Measurements from ENCODE around the gene EYA4.

The EYA4 gene

DNA sequence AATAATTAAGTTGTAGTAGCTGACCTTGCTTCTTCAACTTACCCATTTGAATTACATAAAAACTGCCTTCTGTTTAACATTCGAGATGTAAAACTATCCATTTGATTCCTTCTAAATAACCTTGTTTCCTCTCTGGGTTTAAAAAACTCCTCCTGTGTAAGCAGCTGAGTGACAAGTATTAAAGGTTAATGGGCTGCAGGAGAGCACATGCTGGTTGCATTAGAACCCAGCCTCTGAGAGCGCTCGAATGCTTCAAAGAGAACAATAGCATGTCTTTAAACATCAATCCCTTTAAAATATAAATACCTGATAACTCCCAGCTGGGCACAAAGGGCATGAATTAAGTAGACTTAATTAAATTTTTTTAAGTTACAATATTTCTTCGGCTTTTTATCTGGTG lies 215.8 kb downstream of the EYA4 start:
- DNase-seq = no peak

DNA sequence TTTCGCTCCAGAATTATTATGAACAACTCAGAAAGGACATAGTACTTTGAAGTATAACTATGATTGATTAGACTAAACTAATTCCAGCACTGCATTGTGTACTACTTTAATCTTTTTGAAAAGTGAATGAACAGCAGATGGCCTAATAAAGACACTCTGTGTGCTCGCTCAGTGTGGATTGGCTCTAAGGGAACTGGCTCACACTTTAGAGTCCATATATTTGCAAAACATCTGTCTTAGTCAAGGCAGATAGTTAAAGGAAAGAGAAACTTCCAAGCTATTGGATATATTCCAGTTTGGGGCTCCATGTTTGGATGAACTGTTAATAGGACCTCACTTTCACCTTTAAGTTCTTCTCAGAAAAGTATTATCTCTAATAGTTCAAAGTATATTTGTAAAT lies 218.9 kb downstream of the EYA4 start:
- no peak for DNase-seq

DNA sequence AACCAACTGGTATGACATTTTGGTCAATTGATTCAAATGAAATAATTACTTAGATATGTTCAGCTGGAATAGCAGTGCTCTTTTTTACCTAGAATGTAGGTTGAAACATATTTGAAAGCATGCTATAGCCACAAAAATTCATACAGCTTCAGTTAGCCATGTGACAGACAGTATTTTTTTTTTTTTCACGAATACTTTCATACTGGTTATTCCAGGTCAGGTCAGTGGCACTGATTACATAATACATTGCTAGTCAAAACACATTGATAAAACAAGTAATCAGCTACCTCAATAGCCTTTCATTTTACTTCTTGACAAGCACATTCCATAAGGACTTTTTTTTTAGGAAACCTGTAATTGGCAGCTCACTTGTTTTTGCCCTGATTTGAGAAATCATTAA lies 222.6 kb downstream of the EYA4 start:
- no peak for DNase-seq

GRCh38 chr6:133466680-133467079 lies 225.5 kb downstream of the EYA4 start:
- no peak for DNase-seq

GRCh38 chr6:133467231-133467981 lies 226.2 kb downstream of the EYA4 start:
- no peak for DNase-seq

GRCh38 chr6:133467982-133468380 lies 226.8 kb downstream of the EYA4 start:
- no peak for DNase-seq

GRCh38 chr6:133468591-133468990 lies 227.4 kb downstream of the EYA4 start:
- DNase-seq = no peak

DNA sequence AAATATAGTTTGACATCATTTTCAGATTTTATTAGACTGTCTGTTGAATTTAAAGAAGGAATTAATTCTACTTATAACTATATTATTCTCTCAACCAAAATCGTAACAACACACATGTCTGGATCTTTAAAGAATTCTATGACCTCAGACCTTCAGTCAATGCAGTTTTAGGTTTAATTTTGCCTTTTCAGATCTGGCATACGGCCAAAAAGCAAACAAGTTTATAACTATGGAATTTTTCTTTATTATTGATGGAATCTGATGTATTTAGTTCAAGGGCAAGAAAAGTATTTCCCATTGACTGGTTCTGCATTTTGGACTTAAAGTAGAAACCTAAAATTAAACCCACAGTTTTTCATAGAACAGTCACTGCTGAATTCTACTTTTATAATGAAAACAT lies 233.4 kb downstream of the EYA4 start:
- DNase-seq = no peak

- no peak for DNase-seq
Measured at GRCh38 chr6:133478673-133479072, 237.5 kb downstream of the EYA4 start.

- no peak for DNase-seq
Measured at GRCh38 chr6:133487174-133487573, 246.0 kb downstream of the EYA4 start.

DNA sequence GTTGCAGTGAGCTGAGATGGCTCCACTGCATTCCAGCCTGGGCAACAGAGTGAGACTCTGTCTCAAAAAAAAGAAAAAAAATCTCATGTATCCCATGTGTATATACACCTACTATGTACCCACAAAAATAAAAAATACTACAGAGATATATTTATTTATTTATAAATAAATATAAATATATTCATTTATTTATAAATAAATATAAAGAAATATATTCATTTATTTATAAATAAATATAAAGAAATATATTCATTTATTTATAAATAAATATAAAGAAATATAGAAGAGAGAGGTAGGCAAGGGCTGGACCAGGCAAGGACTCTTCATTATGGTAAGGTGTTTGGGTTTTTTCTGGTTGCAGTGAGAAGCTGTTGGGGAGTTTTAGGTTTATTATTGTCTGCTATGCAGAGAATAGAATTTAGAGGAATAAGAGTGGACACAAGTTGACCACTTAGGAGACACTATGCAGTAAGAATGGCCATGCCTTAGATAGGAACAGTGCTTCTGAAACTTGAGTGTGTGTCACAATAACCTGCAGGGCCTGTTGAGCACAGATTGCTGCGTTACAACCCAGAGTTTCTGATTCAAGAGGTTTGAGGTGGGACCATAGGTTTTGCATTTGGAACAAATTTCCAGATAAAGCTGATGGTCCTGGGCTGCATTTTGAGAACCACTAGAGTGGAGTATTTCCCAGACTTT lies 254.2 kb downstream of the EYA4 start:
- no peak for DNase-seq

DNA sequence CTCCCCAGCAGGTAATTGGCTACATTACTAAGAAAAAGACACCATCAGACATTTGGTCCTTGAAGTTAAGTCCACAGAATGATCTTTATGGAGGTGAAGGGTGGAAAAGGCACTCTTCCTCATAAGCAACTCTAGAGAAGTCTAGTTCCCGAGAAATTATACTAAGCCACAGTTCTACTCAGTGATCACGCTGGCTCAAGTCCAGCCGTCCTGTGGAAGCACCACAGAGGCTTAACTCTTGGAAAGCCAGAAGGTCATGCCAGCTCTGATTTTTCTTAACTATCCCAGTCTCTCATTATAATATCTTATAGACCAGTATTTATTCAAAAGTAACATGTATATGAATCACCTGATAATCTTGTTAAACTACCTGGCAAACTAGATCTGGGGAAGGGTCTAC lies 258.5 kb downstream of the EYA4 start:
- no peak for DNase-seq

DNA sequence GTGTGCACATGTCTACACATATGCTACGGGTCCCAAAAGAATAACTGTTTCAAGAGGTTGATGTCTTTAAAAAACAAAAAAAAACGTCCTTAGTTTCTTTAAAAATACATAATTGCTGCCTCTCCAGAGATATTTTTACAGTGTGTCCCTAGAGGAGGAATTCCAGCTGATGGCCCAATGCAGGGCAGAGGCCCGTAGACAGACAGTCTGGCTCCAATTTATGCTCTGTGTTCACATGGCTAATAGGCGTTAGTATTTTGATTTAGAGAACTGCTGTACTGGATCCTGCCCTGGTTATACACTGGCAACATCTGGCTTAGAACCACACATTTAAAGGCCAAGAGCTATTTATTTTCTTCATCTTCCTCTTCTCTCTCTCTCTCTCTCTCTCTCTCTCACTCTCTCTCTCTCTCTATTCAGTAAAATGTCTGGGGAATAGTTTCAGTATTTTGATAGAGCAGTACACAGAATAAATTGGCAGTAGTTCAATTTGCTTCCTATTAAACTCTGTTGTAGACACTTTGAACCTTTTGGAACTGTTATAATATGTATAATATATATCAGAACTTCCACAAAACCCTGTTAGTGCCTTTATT lies 260.6 kb downstream of the EYA4 start:
- DNase-seq = no peak

- peak; percentile 42 for DNase-seq
Measured at GRCh38 chr6:133502441-133503335, 261.5 kb downstream of the EYA4 start.

GRCh38 chr6:133503336-133503729 lies 262.2 kb downstream of the EYA4 start:
- DNase-seq = no peak

GRCh38 chr6:133504158-133504557 lies 263.0 kb downstream of the EYA4 start:
- DNase-seq = no peak

DNA sequence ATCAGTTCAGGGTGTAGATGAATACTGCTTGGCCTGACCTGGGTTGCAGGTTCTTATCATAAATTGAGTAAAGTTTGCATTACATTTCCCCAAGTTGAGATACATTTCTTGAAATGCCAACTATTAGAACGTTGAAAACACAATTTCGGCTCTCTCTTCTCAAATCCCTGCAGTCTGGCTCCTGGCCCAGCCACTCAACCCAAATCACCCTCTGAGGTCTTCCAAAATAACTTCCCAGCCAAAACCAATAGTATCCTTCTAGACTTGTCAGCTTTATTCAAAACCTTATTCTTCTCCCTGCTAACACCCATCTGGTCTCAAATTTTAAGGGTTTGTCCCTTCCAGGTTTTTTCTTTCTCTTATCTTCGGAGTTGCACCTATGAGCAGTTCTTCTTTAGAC lies 263.6 kb downstream of the EYA4 start:
- no peak for DNase-seq

DNA sequence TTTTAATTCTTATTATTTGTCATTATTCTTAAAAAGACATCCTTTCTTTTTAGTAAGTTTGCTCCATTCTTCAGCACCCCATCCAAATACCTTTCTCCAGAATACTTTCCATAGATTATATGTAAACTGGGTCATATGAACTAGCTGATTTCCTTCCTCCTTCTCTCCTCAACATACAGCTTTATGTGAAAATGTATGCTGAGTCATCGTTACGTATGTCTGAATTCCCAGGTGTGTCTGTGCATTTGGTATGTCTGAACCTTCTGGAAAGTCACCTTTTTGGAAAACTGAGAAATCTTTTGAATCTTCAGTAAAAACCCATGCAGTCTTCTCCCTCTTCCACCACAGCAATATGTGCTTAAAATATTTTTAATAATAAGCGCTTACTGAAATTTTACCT lies 264.5 kb downstream of the EYA4 start:
- no peak for DNase-seq

DNA sequence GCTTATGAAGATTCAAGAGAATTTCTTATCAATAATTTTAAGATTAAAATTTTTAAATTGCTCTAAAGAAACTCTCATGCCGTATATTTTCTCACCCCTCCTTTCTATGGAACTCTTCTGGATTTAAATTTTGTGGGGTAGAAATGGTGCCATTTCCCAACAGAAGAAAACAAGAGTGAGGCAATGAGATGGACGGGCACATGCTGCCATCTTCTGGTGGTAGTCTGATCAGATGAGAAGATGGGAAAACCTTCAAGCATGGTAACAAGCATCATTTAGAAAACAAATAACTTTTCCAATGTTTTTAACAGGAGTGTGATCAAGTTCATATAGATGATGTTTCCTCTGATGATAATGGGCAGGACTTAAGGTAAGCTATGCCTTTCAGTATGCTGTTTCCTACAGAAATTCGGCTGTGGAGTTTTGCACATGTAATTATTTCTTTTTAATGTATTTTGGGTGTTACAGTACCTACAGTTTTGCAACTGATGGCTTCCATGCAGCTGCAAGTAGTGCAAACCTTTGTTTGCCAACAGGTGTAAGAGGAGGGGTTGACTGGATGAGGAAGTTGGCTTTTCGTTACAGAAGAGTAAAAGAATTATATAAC lies 271.4 kb downstream of the EYA4 start:
- peak; percentile 42 for DNase-seq

DNA sequence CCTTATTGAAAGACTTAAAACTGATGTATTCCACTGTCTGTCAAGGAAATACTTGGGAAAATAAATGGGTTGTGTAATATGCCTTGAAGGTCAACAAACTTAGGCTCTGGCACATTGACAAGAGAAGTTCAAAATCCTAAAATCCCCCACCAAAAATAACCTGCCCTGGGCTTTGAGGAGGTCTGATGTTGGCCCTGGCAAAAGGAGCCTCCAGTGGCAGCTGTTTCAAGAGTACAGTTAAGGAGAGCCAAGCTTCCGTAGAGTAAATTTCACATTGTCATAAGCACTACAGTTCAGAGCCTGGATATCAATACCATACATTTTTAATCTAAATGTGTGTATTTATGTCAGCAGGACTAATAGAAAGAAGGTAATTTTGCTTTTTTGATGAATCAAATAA lies 282.7 kb downstream of the EYA4 start:
- DNase-seq = no peak

DNA sequence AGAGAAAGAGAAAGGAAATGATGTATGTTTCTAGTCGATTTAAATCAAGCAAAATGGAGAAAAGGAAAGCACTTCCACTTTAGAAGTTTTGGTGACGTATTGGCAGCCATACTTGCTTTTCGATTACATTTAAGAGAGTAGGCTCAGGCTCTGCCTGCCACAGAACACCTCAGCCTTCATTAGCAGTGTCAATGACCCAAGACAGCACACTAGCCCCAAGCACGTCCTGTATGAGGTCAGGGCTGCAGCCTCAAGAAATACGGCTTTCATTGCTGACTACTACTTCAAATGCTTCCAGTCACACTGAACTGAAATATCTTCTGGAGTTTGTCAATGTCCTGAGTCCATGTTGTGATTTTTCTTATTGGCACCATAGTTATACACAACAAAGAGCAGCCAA lies 285.3 kb downstream of the EYA4 start:
- no peak for DNase-seq

GRCh38 chr6:133528566-133528965 lies 287.4 kb downstream of the EYA4 start:
- no peak for DNase-seq
